SK-N-SH (cell line): ENCODE measurements around the gene KNOP1. TPM values are rescaled to one million over a fixed set of nuclear protein-coding genes. Genes with fewer than 3 reads are reported as not detected.

Experiments used
- CTCF ChIA-PET: fragments of 300-600, 350-600 bp; formaldehyde crosslinking; extraction: SDS; loops from one replicate; lab custom pipeline; 2021; lab: Yijun Ruan, JAX
- POLR2A ChIA-PET: fragments of 350-600 bp; sonication (Branson Sonifier 250); formaldehyde crosslinking; extraction: SDS; loops from one replicate; lab custom pipeline; 2020; ENCODE audit warnings: antibody characterized with exemption, inconsistent platforms; lab: Yijun Ruan, JAX
- DNase-seq: peaks from one replicate; pipeline ENCODE4 v3.0.0; 2012
- H2AFZ ChIP-seq: fragments of 200-600 bp; sonication (generic); 2 replicates; pipeline ENCODE4 v1.8.1; 2016; ENCODE audit warnings: antibody characterized with exemption, mild to moderate bottlenecking, low read depth
- H3F3A ChIP-seq: fragments of 200-600 bp; sonication (generic); replicated peaks from 2 replicates; pipeline ENCODE3; 2016; ENCODE audit warnings: antibody characterized with exemption, mild to moderate bottlenecking; ENCODE audit not compliant: insufficient read depth
- H3K27ac ChIP-seq, 2 experiments: fragments of 200-500 bp in 1 of 2; fragments of 200-600 bp in 1 of 2; sonication (Bioruptor generic) in 1 of 2; sonication (generic), shearing (Covaris generic) in 1 of 2; 2 replicates each; pipeline versions ENCODE4 v1.5.1 to v1.6.1; 2014 to 2016; ENCODE audit warnings: low read depth in 2 of 2, inconsistent platforms in 1 of 2, low read length in 1 of 2, mild to moderate bottlenecking in 1 of 2, mixed read lengths in 1 of 2
- H3K27me3 ChIP-seq: fragments of 200-600 bp; sonication (generic), shearing (Covaris generic); 2 replicates; pipeline ENCODE4 v1.6.1; 2016; ENCODE audit warnings: mixed run types; ENCODE audit not compliant: insufficient read depth
- H3K36me3 ChIP-seq, 2 experiments: fragments of 200-500 bp in 1 of 2; fragments of 200-600 bp in 1 of 2; sonication (Bioruptor generic) in 1 of 2; sonication (generic) in 1 of 2; replicated peaks in 1 of 2; 2 replicates each; pipeline versions ENCODE3 to v1.5.1; 2014 to 2016; ENCODE audit warnings: low read length in 1 of 2, mild to moderate bottlenecking in 1 of 2; ENCODE audit not compliant: insufficient read depth in 2 of 2, control insufficient read depth in 1 of 2
- H3K4me1 ChIP-seq, 2 experiments: fragments of 200-500 bp in 1 of 2; fragments of 200-600 bp in 1 of 2; sonication (Bioruptor generic) in 1 of 2; sonication (generic), shearing (Covaris generic) in 1 of 2; 2 replicates each; pipeline versions ENCODE4 v1.5.1 to v1.6.1; 2014 to 2016; ENCODE audit warnings: low read depth in 1 of 2, low read length in 1 of 2, mixed run types in 1 of 2; ENCODE audit not compliant: insufficient read depth in 2 of 2, control insufficient read depth in 1 of 2
- H3K4me2 ChIP-seq: fragments of 200-600 bp; sonication (generic), shearing (Covaris generic); 2 replicates; pipeline ENCODE4 v1.6.1; 2017; ENCODE audit warnings: mixed run types
- H3K4me3 ChIP-seq, 2 experiments: fragments of 200-500 bp in 1 of 2; fragments of 200-600 bp in 1 of 2; sonication (Bioruptor generic) in 1 of 2; sonication (generic), shearing (Covaris generic) in 1 of 2; 2 replicates each; pipeline versions ENCODE4 v1.5.1 to v1.8.1; 2014 to 2016; ENCODE audit warnings: low read depth in 2 of 2, inconsistent platforms in 1 of 2, low read length in 1 of 2, mild to moderate bottlenecking in 1 of 2, mixed read lengths in 1 of 2, moderate library complexity in 1 of 2
- H3K79me2 ChIP-seq: fragments of 200-600 bp; sonication (generic); 2 replicates; pipeline ENCODE4 v1.8.1; 2017; ENCODE audit warnings: mild to moderate bottlenecking; ENCODE audit not compliant: insufficient read depth
- H3K9ac ChIP-seq: fragments of 200-600 bp; sonication (generic); 2 replicates; pipeline ENCODE4 v1.6.1; 2017; ENCODE audit warnings: mixed run types
- H3K9me2 ChIP-seq: fragments of 200-600 bp; sonication (generic); 2 replicates; pipeline ENCODE4 v1.6.1; 2017; ENCODE audit warnings: mixed run types
- H3K9me3 ChIP-seq: fragments of 200-600 bp; sonication (generic); 2 replicates; pipeline ENCODE4 v1.6.1; 2017; ENCODE audit warnings: mixed run types, mild to moderate bottlenecking, moderate library complexity
- H4K20me1 ChIP-seq: fragments of 200-600 bp; sonication (generic); 2 replicates; pipeline ENCODE4 v1.6.1; 2017; ENCODE audit warnings: mild to moderate bottlenecking, mixed run types; ENCODE audit not compliant: insufficient read depth
- FOSL2 ChIP-seq: IDR thresholded peaks from 2 replicates; pipeline ENCODE4 v1.4.0; 2012; ENCODE audit warnings: low read depth, mild to moderate bottlenecking, moderate library complexity, borderline replicate concordance
- FOXJ3 ChIP-seq: sonication (generic); formaldehyde crosslinking; IDR thresholded peaks from 2 replicates; pipeline ENCODE4 v1.5.1; 2020; ENCODE audit warnings: mild to moderate bottlenecking, missing genetic modification reagents
- GABPA ChIP-seq: IDR thresholded peaks from 2 replicates; pipeline ENCODE4 v1.4.0; 2012; ENCODE audit warnings: low read depth, mild to moderate bottlenecking
- NFIC ChIP-seq: IDR thresholded peaks from 2 replicates; pipeline ENCODE4 v1.4.0; 2012; ENCODE audit warnings: borderline replicate concordance
- NRF1 ChIP-seq: IDR thresholded peaks from 2 replicates; pipeline ENCODE4 v1.6.1; 2012; ENCODE audit warnings: low read depth, mild to moderate bottlenecking, low read length
- TAF1 ChIP-seq: IDR thresholded peaks from 2 replicates; pipeline ENCODE4 v1.6.1; 2012; ENCODE audit warnings: low read depth, mild to moderate bottlenecking, low read length, moderate library complexity, borderline replicate concordance
- USF2 ChIP-seq: fragments of 150-350 bp; IDR thresholded peaks from 2 replicates; pipeline ENCODE4 v1.6.1; 2017; ENCODE audit warnings: antibody characterized with exemption, low read length, low read depth, borderline replicate concordance
- WGBS: methylation state at CpG from one replicate; pipeline ENCODE4 v1.1.6; 2017; ENCODE audit warnings: low lambda C conversion rate; 5-methylcytosine and 5-hydroxymethylcytosine counted together
- polyA plus RNA-seq, 3 experiments: library from polyadenylated mRNA; depleted of rRNA; stranded (reverse); fragments of >200 nt; gene quantifications; 2 replicates each; pipeline ENCODE4 v1.2.3, GENCODE V29; 2012
- TF ChIP-seq, protein P1 (sequence below): IDR thresholded peaks from 2 replicates; pipeline ENCODE4; 2012
- TF ChIP-seq, protein P2 (sequence below): fragments of 200-600 bp; sonication (generic); IDR thresholded peaks from 2 replicates; pipeline ENCODE4 v1.6.1; 2017; ENCODE audit warnings: antibody characterized with exemption, mild to moderate bottlenecking, moderate library complexity

The KNOP1 gene
- polyA plus RNA-seq, 1 of the 3 experiments (the other 2 are of a cell fraction): 13.2 TPM

GRCh38 chr16:19705146-19705501, 12.9 kb downstream of the KNOP1 start:
- no peak overlapping the region for H3K9ac ChIP-seq
- no peak for DNase-seq
- H3K27me3 ChIP-seq: no peaks in the 10 kb centered on the region
- H3K4me2 ChIP-seq: no peak overlapping the region
- ChIA-PET POLR2A (interaction anchor here (1.2 kb wide), 1 partner anchor 8 kb away, joined by 3 read pairs; no protein-coding TSS in a partner anchor), CTCF (no interaction called here)
- WGBS: 95% methylated on average over 8 of the region's 8 CpGs
- H3K4me3 ChIP-seq: no peak overlapping the region
- H3K9me2 ChIP-seq: no peaks in the 10 kb centered on the region
- H3K9me3 ChIP-seq: no peaks in the 10 kb centered on the region
- H3F3A ChIP-seq: peaks cover 28% of the 10 kb centered on the region
- H2AFZ ChIP-seq: no peak overlapping the region
- H3K36me3 ChIP-seq: peaks cover 40 to 61% of the 10 kb centered on the region in 2 experiments
- H3K4me1 ChIP-seq: peaks cover 0 to 16% of the 10 kb centered on the region in 2 experiments; a peak in 3 of 4 replicates
- no peak for TF ChIP-seq TAF1
- TF ChIP-seq, protein P1, sequence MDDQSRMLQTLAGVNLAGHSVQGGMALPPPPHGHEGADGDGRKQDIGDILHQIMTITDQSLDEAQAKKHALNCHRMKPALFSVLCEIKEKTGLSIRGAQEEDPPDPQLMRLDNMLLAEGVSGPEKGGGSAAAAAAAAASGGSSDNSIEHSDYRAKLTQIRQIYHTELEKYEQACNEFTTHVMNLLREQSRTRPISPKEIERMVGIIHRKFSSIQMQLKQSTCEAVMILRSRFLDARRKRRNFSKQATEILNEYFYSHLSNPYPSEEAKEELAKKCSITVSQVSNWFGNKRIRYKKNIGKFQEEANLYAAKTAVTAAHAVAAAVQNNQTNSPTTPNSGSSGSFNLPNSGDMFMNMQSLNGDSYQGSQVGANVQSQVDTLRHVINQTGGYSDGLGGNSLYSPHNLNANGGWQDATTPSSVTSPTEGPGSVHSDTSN: no peak
- TF ChIP-seq NRF1: no peak
- H3K27ac ChIP-seq: peak overlapping the region in 1 of 2 experiments; percentile 42; a peak in 2 of 4 replicates
- H4K20me1 ChIP-seq: peaks cover 17% of the 10 kb centered on the region
- peaks cover 17% of the 10 kb centered on the region; the same call in 1 of the 2 replicates for H3K79me2 ChIP-seq

DNA sequence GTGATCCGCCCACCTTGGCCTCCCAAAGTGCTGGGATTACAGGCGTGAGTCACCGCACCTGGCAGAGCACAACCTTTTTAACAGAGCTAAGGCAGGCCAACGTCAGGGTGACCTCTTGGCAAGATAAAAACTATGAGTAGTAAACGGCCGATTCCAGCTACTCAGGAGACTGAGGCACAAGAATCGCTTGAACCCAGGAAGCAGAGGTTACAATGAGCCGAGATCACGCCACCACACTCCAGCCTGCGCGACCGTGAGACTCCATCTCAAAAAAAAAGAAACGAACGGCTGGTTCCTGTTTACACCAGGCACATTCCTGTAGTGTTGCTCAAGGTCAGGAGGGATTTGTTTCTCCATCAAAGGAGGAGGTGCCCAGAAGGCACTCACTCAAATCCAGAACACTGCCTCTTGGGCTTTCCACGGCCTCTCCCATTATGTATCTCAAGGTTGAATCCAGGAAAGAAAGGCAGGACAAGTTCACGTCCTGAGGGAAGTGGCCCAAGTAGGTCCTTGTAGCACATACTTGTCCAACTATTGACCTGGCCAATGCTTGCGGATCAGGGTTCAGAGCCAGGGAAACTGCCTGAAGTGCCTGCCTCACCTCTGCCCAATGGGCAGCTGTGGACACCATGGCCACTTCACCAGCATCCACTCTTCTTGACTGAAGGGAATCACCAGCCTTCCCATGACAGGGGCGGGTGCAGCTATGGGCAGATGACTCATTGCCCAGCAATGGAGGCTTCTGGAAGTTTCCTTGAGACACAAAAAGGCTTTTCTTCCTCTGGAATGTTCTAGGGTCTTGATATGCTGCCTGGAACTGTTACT, 13.5 kb downstream of the KNOP1 start:
- Histone ChIP-seq H3F3A (peaks cover 29% of the 10 kb centered on the region), H3K4me1 (peaks cover 0 to 18% of the 10 kb centered on the region in 2 experiments), H3K4me2 (no peak overlapping the region), H3K79me2 (peaks cover 21% of the 10 kb centered on the region; the same call in 1 of the 2 replicates), H3K9ac (no peak overlapping the region), H3K9me2 (no peaks in the 10 kb centered on the region), H3K36me3 (peaks cover 43 to 56% of the 10 kb centered on the region in 2 experiments), H3K4me3 (no peak overlapping the region), H3K27me3 (no peaks in the 10 kb centered on the region), H3K27ac (peak overlapping the region in 1 of 2 experiments; percentile 42; a peak in 2 of 4 replicates), H3K9me3 (no peaks in the 10 kb centered on the region), H4K20me1 (peaks cover 22% of the 10 kb centered on the region), H2AFZ (no peak overlapping the region)
- TF ChIP-seq NFIC (no peak), FOXJ3 (CRISPR knock-in tag) (no peak), USF2 (no peak), GABPA (no peak), FOSL2 (0 out of 2 replicates have a peak, but pooled peaks have one; percentile 9)
- TF ChIP-seq, protein P2, sequence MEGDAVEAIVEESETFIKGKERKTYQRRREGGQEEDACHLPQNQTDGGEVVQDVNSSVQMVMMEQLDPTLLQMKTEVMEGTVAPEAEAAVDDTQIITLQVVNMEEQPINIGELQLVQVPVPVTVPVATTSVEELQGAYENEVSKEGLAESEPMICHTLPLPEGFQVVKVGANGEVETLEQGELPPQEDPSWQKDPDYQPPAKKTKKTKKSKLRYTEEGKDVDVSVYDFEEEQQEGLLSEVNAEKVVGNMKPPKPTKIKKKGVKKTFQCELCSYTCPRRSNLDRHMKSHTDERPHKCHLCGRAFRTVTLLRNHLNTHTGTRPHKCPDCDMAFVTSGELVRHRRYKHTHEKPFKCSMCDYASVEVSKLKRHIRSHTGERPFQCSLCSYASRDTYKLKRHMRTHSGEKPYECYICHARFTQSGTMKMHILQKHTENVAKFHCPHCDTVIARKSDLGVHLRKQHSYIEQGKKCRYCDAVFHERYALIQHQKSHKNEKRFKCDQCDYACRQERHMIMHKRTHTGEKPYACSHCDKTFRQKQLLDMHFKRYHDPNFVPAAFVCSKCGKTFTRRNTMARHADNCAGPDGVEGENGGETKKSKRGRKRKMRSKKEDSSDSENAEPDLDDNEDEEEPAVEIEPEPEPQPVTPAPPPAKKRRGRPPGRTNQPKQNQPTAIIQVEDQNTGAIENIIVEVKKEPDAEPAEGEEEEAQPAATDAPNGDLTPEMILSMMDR: no peak
- POLR2A ChIA-PET: interaction anchor here (1.2 kb wide), 1 partner anchor 9 kb away, joined by 3 read pairs; no protein-coding TSS in a partner anchor
- DNase-seq: no peak
- CTCF ChIA-PET: no interaction called here
- WGBS: 92% methylated on average over 18 of the region's 18 CpGs
